Activated CD8-positive, alpha-beta memory T cell treated with anti-CD3 and anti-CD28 coated beads, Interleukin-2, amount 10 ng/mL, durations not matched to agents 7 days and 5 days (primary cell): ENCODE data around the gene PFDN2. TPM values are rescaled to one million over a fixed set of nuclear protein-coding genes. Genes with fewer than 3 reads are reported as not detected.
"Not testable (repeated sequence)": the region's sequence is repeated elsewhere in the genome, so short reads cannot be mapped to it uniquely, and the experiment has no call there.

Source experiments
- ATAC-seq: fragments of 150-1000 bp; cut with Tn5 transposase; one replicate; pipeline ENCODE4 v1.10.0; 2021; ENCODE audit warnings: moderate library complexity
- CTCF ChIA-PET: fragments of 350-600 bp; sonication (Branson Sonifier 250); formaldehyde crosslinking; loops from one replicate; lab custom pipeline; 2021; ENCODE audit warnings: antibody characterized with exemption; lab: Charles Lee
- DNase-seq: peaks from one replicate; pipeline ENCODE4 v3.0.0-alpha.2; 2020
- H3K27ac Mint-ChIP-seq: one replicate; pipeline ENCODE4 v1.8.0; 2021; ENCODE audit warnings: mild to moderate bottlenecking, mixed read lengths
- H3K27me3 Mint-ChIP-seq: one replicate; pipeline ENCODE4 v1.8.0; 2021; ENCODE audit warnings: mixed read lengths
- H3K36me3 Mint-ChIP-seq: one replicate; pipeline ENCODE4 v1.8.0; 2021; ENCODE audit warnings: mild to moderate bottlenecking, mixed read lengths
- H3K4me1 Mint-ChIP-seq: one replicate; pipeline ENCODE4 v1.8.0; 2021; ENCODE audit warnings: mixed read lengths
- H3K4me3 Mint-ChIP-seq: one replicate; pipeline ENCODE4 v1.8.0; 2021; ENCODE audit warnings: mild to moderate bottlenecking, moderate library complexity, mixed read lengths
- H3K9me3 Mint-ChIP-seq: one replicate; pipeline ENCODE4 v1.8.0; 2022; ENCODE audit warnings: low read depth, mixed read lengths
- total RNA-seq, 2 experiments: library from RNA; stranded (reverse); gene quantifications; one replicate each; pipeline ENCODE4 v1.2.3, GENCODE V29; 2021

Gene PFDN2
- total RNA-seq, 2 experiments from 2014 or later: 82.8 to 98.5 TPM

DNA sequence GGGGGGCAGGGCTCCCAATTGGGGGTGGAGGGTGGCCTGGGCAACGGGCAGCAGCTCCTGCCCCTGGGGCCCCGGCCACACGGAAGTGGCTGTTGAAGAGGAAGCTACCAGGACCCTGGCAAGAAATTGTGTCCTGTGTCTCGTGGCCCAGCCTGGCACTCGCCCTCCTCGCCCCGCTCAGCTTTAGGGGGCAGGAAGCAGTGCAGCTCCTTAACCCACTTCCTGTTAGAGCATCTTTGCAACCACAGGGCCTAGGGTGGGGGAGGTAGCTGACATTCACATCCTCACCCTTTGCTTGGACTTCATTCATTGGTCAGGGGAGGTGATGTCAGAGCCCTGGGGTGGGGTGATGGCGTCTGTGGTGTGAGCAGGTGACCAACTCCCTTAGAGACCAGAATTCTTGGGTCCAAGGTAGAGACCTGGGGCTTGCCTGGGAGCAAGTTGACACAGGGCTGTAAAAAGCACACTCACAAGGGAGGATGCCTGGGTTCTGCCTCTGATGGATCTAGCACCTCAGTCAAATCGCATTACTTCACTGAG, 48.0 kb downstream of the PFDN2 start, which contains the start of gene ARHGAP30:
TSS of gene ARHGAP30 (minus strand) at position 161 of the 540 bp plus-strand sequence. CDS start 267 bp downstream, outside the sequence.
- H3K27me3 Mint-ChIP-seq: no peaks in the 10 kb centered on the region
- H3K27ac Mint-ChIP-seq: peak within 1 kb of the TSS; percentile 100
- H3K4me1 Mint-ChIP-seq: peaks cover 59% of the 10 kb centered on the region
- H3K9me3 Mint-ChIP-seq: no peaks in the 10 kb centered on the region
- peak; percentile 98 for DNase-seq
- CTCF ChIA-PET: interaction anchor here (0.8 to 8.2 kb wide), 11 partner anchors 13 to 232 kb away, joined by 3 to 154 read pairs (median 5); partner anchors contain the start of genes F11R, KLHDC9, TSTD1 and USF1
- peaks cover 29% of the 10 kb centered on the region for H3K36me3 Mint-ChIP-seq
- H3K4me3 Mint-ChIP-seq: peak within 1 kb of the TSS; percentile 99
- ATAC-seq: peak; percentile 79

DNA sequence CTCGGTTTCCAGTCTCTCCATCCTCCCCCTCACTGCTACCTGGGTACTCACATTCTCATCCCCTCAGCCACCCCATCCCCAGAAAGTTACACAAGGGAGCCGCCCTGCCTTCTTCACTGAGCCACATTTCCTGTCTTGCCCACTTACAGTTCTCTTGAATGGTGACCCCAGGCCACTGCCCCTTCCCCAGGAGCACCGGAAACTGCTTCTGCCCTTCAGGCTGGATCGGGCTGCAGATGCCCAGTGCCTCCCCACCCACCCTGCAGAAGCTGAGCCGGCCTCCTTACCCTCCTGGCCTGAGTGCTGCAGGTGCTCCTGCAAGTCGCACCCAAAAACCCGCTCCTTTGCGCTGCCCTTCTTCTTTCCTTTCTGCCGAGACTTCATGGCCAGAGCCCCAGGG, 48.6 kb downstream of the PFDN2 start:
- no peaks in the 10 kb centered on the region for H3K9me3 Mint-ChIP-seq
- H3K27me3 Mint-ChIP-seq: no peaks in the 10 kb centered on the region
- H3K4me3 Mint-ChIP-seq: peak overlapping the region; percentile 99
- H3K27ac Mint-ChIP-seq: peak overlapping the region; percentile 100
- peaks cover 64% of the 10 kb centered on the region for H3K4me1 Mint-ChIP-seq
- CTCF ChIA-PET: interaction anchor here (0.8 to 8.2 kb wide), 13 partner anchors 14 to 88 kb away, joined by 3 to 154 read pairs (median 4); partner anchors contain the start of genes F11R, KLHDC9, NECTIN4 and TSTD1
- ATAC-seq (peak; percentile 1), DNase-seq (peak; percentile 63)
- H3K36me3 Mint-ChIP-seq: peaks cover 34% of the 10 kb centered on the region

DNA sequence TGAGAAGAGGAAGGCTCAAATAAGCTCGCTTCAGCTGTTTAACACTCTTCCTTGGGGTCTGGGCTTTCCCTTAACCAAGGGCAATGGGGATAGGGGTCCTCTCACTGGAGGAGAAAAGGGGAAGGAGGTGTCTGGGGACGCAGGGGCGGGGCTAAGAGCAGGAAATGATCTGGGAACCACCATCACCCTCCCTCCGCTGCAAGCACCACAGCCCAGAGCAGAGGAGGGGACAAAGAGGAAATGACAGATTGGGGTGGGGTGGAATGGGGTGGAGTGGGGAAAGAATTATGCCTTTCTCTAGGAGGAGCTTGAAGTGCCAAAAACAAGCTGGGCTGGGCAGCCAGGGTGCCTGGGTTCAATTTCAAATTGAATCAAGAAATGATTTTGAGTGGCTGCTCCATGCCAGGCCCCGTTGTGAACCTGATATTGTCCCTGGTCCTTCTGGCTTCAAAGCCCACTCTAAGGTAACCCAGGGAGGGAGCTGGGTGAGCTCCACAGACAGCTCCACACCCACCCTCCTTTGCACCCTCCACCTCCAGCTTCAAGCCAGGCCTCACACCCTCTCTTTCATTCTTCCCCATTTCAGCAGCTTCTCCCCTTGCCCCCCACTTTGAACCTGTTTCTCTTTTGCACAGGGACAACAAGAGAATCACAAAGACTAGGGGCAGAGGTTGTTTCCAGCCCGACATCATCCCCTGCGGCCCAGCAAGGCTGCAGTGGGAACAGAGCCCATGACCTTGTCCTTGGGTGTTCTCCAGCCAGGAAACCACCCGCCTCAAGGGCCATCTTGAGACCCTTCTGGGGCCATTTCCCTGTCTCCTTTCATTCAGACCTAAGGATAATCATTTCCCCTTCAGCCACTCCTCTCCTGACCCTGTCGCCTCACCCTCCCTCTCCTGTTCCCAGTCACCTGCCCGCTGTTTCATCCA, 49.3 kb downstream of the PFDN2 start:
- ATAC-seq (peak; percentile 73), DNase-seq (peak; percentile 93)
- Mint-ChIP-seq H3K36me3 (peaks cover 40% of the 10 kb centered on the region), H3K4me3 (peak overlapping the region; percentile 99), H3K4me1 (peaks cover 68% of the 10 kb centered on the region), H3K27me3 (no peaks in the 10 kb centered on the region), H3K27ac (peak overlapping the region; percentile 100), H3K9me3 (no peaks in the 10 kb centered on the region)
- CTCF ChIA-PET: interaction anchor here (0.7 to 8.2 kb wide), 11 partner anchors 9 to 78 kb away, joined by 3 to 154 read pairs (median 4); partner anchors contain the start of genes KLHDC9, NECTIN4, TSTD1 and USF1

DNA sequence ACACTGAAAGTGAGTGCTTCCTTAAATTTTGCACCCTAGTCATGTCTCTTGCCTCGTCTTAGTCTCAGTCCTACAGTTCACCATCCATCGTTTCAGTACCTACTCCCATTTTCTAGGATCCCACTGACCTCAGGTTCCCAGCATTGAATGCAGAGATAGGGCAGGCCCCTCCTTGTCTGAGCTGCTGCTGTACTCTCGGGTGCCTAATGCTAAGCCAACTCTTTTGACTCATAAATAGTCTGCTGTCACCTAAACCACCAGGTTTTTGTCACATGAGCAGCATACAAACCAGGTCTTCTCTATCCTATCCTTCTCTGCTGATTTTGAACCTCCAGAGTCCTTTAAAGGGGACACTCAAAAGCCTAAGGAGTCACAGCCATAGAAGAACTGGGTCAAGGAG, 51.1 kb downstream of the PFDN2 start:
- peaks cover 50% of the 10 kb centered on the region for H3K36me3 Mint-ChIP-seq
- ATAC-seq: no peak

DNA sequence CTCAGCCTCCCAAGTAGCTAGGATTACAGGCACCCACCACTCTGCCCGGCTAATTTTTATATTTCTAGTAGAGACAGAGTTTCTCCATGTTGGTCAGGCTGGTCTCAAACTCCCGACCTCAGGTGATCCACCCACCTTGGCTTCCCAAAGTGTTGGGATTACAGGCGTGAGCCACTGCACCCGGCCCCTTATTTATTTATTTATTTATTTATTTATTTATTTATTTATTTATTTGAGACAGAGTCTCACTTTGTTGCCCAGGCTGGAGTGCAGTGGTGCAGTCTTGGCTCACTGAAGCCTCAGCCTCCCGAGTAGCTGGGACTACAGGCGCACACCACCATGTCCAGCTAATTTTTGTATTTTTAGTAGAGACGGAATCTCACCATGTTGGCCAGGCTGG, 52.2 kb downstream of the PFDN2 start:
- not testable (repeated sequence) for ATAC-seq, DNase-seq, H3K9me3 Mint-ChIP-seq, H3K4me3 Mint-ChIP-seq, H3K27me3 Mint-ChIP-seq
- CTCF ChIA-PET: interaction anchor here (0.7 to 1.5 kb wide), 5 partner anchors 19 to 159 kb away, joined by 3 to 4 read pairs (median 3); no protein-coding TSS in a partner anchor
- Mint-ChIP-seq H3K4me1 (peaks cover 63% of the 10 kb centered on the region), H3K36me3 (peaks cover 56% of the 10 kb centered on the region), H3K27ac (peak overlapping the region; percentile 54)

More for the DNA sequence above, 51.1 kb downstream of the PFDN2 start:
- Mint-ChIP-seq H3K4me3 (peak overlapping the region; percentile 99), H3K27ac (peak overlapping the region; percentile 100), H3K9me3 (no peaks in the 10 kb centered on the region), H3K27me3 (no peaks in the 10 kb centered on the region), H3K4me1 (peaks cover 64% of the 10 kb centered on the region)
- DNase-seq: no peak
- CTCF ChIA-PET: interaction anchor here (0.7 to 8.2 kb wide), 8 partner anchors 21 to 158 kb away, joined by 3 to 154 read pairs (median 4); partner anchors contain the start of genes KLHDC9 and USF1

DNA sequence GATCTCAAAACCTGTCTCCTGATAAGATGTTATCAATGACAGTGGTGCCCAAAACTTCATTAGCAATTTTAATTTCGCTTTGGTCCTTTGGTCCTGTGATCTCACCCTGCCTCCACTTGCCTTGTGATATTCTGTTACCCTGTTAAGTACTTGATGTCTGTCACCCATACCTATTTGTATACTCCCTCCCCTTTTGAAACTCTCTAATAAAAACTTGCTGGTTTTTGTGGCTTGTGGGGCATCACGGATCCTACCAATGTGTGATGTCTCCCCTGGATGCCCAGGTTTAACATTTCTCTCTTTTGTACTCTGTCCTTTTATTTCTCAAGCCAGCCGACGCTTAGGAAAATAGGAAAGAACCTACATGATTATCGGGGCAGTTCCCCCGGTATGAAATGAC, 53.9 kb downstream of the PFDN2 start:
- Mint-ChIP-seq H3K27ac (peak overlapping the region; percentile 80), H3K4me1 (peaks cover 64% of the 10 kb centered on the region), H3K4me3 (peak overlapping the region; percentile 64), H3K36me3 (peaks cover 62% of the 10 kb centered on the region)
- not testable (repeated sequence) for H3K27me3 Mint-ChIP-seq, H3K9me3 Mint-ChIP-seq, DNase-seq, ATAC-seq
- CTCF ChIA-PET: interaction anchor here (0.7 to 1.5 kb wide), 3 partner anchors 12 to 67 kb away, joined by 3 to 7 read pairs (median 5); partner anchors contain the start of gene USF1

DNA sequence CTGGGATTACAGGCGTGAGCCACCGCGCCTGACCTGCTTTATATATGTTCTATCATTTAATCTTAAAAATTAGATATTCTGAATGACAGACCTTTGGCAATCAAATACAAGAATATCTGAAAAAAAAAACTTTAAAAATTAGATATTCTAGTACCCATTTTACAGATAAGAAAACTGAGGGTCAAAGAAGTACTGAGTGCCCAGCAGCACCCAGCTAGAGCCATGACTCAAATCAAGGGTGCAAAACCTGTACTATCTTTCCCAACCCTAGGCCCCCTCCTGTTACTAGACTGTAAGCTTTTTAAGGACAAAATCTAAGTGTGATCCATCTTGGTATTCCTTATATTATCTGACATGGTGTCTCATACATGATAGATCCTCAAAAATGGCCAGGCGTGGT, 56.4 kb downstream of the PFDN2 start:
- Mint-ChIP-seq H3K36me3 (peaks cover 53% of the 10 kb centered on the region), H3K27ac (peak overlapping the region; percentile 36), H3K27me3 (no peaks in the 10 kb centered on the region)

DNA sequence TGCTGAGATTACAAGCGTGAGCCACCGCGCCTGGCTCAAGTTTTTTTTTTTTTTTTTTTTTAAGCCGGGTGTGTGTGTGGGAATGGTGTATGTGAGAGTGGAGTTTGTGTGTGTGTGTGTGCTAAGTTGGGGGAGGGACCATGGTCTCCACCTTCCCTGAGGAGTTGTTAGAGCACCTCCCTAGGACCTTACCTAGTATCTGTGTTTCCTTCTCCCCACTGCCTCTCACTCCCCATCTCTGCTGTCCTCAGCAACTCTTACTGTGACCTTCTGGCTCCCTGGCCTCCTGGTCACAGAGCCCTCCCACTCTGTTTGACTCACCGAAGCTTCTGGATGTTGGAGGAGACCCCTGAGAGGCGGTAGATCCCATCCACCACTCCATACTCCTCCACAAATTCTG, 58.5 kb downstream of the PFDN2 start:
- CTCF ChIA-PET: interaction anchor here (1.1 to 1.7 kb wide), 3 partner anchors 9 to 72 kb away, joined by 4 to 6 read pairs (median 4); no protein-coding TSS in a partner anchor
- H3K36me3 Mint-ChIP-seq: peaks cover 60% of the 10 kb centered on the region
- ATAC-seq (no peak), DNase-seq (no peak)
- peak overlapping the region; percentile 36 for H3K27ac Mint-ChIP-seq
- peaks cover 42% of the 10 kb centered on the region for H3K4me1 Mint-ChIP-seq
- H3K27me3 Mint-ChIP-seq: no peaks in the 10 kb centered on the region
- H3K9me3 Mint-ChIP-seq: no peaks in the 10 kb centered on the region
- H3K4me3 Mint-ChIP-seq: no peak overlapping the region

More for the DNA sequence above, 56.4 kb downstream of the PFDN2 start:
- Mint-ChIP-seq H3K4me3 (no peak overlapping the region), H3K9me3 (no peaks in the 10 kb centered on the region), H3K4me1 (peaks cover 53% of the 10 kb centered on the region)
- DNase-seq: no peak
- ATAC-seq: no peak
- CTCF ChIA-PET: interaction anchor here (0.9 to 2.0 kb wide), 4 partner anchors 15 to 40 kb away, joined by 3 to 8 read pairs (median 3); partner anchors contain the start of genes F11R and USF1

DNA sequence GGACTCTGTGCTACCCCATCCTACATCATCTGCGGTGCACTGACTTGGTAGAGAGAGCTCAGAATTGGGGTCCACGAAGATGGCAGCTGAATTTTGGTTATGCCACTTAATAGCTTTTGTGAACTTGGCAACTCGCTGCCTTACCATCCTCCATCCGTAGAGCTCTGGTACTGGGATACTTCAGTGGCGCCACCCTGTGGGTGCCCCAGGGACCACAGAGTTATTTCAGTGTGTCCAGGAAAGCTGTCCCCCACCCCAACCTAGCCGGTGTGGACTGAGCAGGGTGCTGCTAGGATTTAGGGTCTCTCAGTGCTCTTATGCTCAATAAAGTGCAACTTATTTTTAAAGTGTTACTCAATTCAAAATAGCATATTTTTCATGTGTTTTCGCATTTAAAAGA, 63.0 kb downstream of the PFDN2 start:
- DNase-seq (no peak), ATAC-seq (no peak)
- no peak overlapping the region for H3K4me3 Mint-ChIP-seq
- peaks cover 72% of the 10 kb centered on the region for H3K36me3 Mint-ChIP-seq
- no peaks in the 10 kb centered on the region for H3K9me3 Mint-ChIP-seq
- H3K27me3 Mint-ChIP-seq: no peaks in the 10 kb centered on the region
- no peak overlapping the region for H3K27ac Mint-ChIP-seq
- H3K4me1 Mint-ChIP-seq: peaks cover 35% of the 10 kb centered on the region
- CTCF ChIA-PET: interaction anchor here (1.1 to 1.7 kb wide), 2 partner anchors 9 to 17 kb away, joined by 3 to 6 read pairs; partner anchors contain the start of gene USF1

DNA sequence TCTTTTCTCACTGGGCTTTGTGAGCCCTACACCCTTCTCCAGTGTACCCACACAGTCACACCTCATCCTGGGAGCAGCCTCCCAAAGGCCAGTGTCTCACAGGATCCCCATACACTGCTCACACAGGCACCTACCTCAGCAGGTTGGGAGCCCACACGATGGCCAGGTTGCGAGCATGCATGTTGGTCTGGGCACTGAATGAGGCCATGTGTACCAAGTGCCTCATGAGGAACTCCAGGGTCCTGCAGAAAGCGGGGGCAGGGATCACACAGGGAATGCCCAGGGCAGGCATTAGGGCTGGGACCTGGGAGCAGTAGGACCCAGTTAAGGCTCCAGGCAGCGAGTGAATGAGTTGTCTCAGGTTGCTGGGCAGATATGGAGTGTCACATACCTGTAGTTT, 63.6 kb downstream of the PFDN2 start:
- DNase-seq (no peak), ATAC-seq (no peak)
- CTCF ChIA-PET: interaction anchor here (1.7 kb wide), 1 partner anchor 17 kb away, joined by 6 read pairs; no protein-coding TSS in a partner anchor
- no peaks in the 10 kb centered on the region for H3K9me3 Mint-ChIP-seq
- peaks cover 72% of the 10 kb centered on the region for H3K36me3 Mint-ChIP-seq
- H3K4me1 Mint-ChIP-seq: peaks cover 30% of the 10 kb centered on the region
- no peak overlapping the region for H3K27ac Mint-ChIP-seq
- H3K4me3 Mint-ChIP-seq: no peak overlapping the region
- no peaks in the 10 kb centered on the region for H3K27me3 Mint-ChIP-seq

DNA sequence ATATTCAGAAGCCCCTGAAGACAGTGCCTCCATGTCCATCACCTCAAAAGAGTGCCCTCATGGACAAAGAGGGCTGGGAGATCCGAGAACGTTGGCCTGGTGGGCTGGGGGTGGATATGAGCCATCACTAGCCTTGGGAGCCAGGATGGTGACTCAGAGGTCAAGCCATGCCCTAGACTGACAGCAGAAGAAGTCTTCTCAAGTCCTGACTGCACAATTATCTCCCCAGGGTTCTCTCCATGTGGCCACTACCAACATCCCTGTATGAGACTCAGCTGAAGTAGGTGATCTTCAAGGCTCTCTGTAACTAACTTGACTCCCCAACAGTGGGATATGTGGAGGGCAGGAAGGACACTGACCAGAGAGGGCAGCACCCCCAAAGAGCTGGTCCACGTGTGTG, 64.9 kb downstream of the PFDN2 start:
- ATAC-seq: no peak
- Mint-ChIP-seq H3K27ac (no peak overlapping the region), H3K4me3 (no peak overlapping the region), H3K36me3 (peaks cover 81% of the 10 kb centered on the region), H3K27me3 (no peaks in the 10 kb centered on the region), H3K4me1 (peaks cover 36% of the 10 kb centered on the region), H3K9me3 (no peaks in the 10 kb centered on the region)
- CTCF ChIA-PET: no interaction called here
- DNase-seq: no peak

DNA sequence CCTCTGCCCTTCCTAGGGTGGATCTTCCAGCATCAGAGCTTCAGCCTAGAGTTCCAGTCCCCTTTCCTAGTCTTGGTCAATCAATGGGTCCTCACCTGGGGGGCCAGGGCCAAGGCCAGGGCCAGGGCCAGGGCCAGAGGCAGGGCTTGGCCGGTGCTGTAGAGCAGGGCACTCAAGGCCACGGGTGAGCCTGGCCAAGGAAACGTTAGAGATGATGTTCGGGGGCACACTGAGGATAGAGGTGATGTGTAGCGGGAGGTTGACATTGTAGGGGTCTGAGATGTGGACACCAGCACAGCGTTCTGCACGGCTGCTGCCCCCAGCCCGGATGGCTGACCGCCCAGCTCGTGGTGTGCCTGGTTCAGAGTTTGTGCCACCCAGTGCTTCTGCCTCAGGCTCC, 66.6 kb downstream of the PFDN2 start:
- no peak overlapping the region for H3K4me3 Mint-ChIP-seq
- peaks cover 80% of the 10 kb centered on the region for H3K36me3 Mint-ChIP-seq
- H3K9me3 Mint-ChIP-seq: no peaks in the 10 kb centered on the region
- DNase-seq (no peak), ATAC-seq (no peak)
- peaks cover 46% of the 10 kb centered on the region for H3K4me1 Mint-ChIP-seq
- CTCF ChIA-PET: interaction anchor here (0.6 to 1.0 kb wide), 2 partner anchors 13 to 48 kb away, joined by 3 read pairs; no protein-coding TSS in a partner anchor
- H3K27me3 Mint-ChIP-seq: no peaks in the 10 kb centered on the region
- no peak overlapping the region for H3K27ac Mint-ChIP-seq
